ENCODE data around the gene FBXO4. TPM values are rescaled to one million over a fixed set of nuclear protein-coding genes. Genes with fewer than 3 reads are reported as not detected.

The FBXO4 gene
- polyA plus RNA-seq, 1 donor (not counting 4 experiments of a cell fraction or from before 2014, with no cell fraction given) = 5.6 TPM

- H4K20me1 ChIP-seq (ENCODE audit: control insufficient read depth, extremely low read depth, insufficient read depth, low read length) = no peaks in the 10 kb centered on the region
These were observed 37.4 kb downstream of the FBXO4 start for GRCh38 chr5:41962491-41962890.

GRCh38 chr5:41966401-41967105 is 41.5 kb downstream of the FBXO4 start:
- Histone ChIP-seq H3K4me3 (ENCODE audit: control insufficient read depth in 2 of 3, extremely low read depth in 1 of 3, insufficient read depth in 2 of 3, low read depth in 1 of 3, low read length in 3 of 3) (no peak overlapping the region), H3K9ac (ENCODE audit: control insufficient read depth, extremely low read depth, insufficient read depth, low read length) (no peak overlapping the region), H3K4me2 (ENCODE audit: control insufficient read depth, extremely low read depth, insufficient read depth, low read depth, low read length) (no peak overlapping the region), H3K27me3 (ENCODE audit: control insufficient read depth, extremely low read depth, insufficient read depth, low read length) (no peaks in the 10 kb centered on the region), H3K9me1 (ENCODE audit: control insufficient read depth, extremely low read depth, insufficient read depth, low read length) (no peaks in the 10 kb centered on the region), H3K79me2 (ENCODE audit: control insufficient read depth, insufficient read depth, low read length) (no peaks in the 10 kb centered on the region), H4K20me1 (ENCODE audit: control insufficient read depth, extremely low read depth, insufficient read depth, low read length) (no peaks in the 10 kb centered on the region), H3K9me3 (ENCODE audit: control insufficient read depth, low read depth, low read length) (no peaks in the 10 kb centered on the region), H3K36me3 (ENCODE audit: control insufficient read depth in 2 of 2, extremely low read depth in 1 of 2, insufficient read depth in 2 of 2, low read length in 2 of 2) (no peaks in the 10 kb centered on the region), H3K4me1 (ENCODE audit: control insufficient read depth, extremely low read depth, insufficient read depth, low read length) (no peaks in the 10 kb centered on the region), H3K27ac (ENCODE audit: control insufficient read depth, insufficient read depth, low read length) (no peak overlapping the region), H2AFZ (ENCODE audit: control insufficient read depth, low read length) (no peak overlapping the region)
- no peak for TF ChIP-seq CTCF (optimal IDR thresholded peaks at IDR 0.05 in 1 of 3, IDR thresholded peaks at IDR 0.05 in 1 of 3, conservative IDR thresholded peaks at IDR 0.05 in 1 of 3; ENCODE audit: extremely low read depth in 1 of 3, insufficient read depth in 2 of 3, low read length in 3 of 3)
- TF ChIP-seq EZH2 (IDR thresholded peaks at IDR 0.05; ENCODE audit: low read length) = no peak
- dilution Hi-C loops (cut with MboI; ENCODE audit: extremely low pct_ligation_motif_present, low sequenced_read_pairs) = no loop called here
- no peak for DNase-seq (ENCODE audit: low read depth, low spot score)
- FAIRE-seq = no peak

More at GRCh38 chr5:41962491-41962890, 37.4 kb downstream of the FBXO4 start:
- H3K4me2 ChIP-seq (ENCODE audit: control insufficient read depth, extremely low read depth, insufficient read depth, low read depth, low read length) = no peak overlapping the region
- no peak overlapping the region for H3K9ac ChIP-seq (ENCODE audit: control insufficient read depth, extremely low read depth, insufficient read depth, low read length)
- H3K4me3 ChIP-seq (ENCODE audit: control insufficient read depth in 2 of 3, extremely low read depth in 1 of 3, insufficient read depth in 2 of 3, low read depth in 1 of 3, low read length in 3 of 3) = no peak overlapping the region
- no peak overlapping the region for H3K27ac ChIP-seq (ENCODE audit: control insufficient read depth, insufficient read depth, low read length)
- dilution Hi-C loops (cut with MboI; ENCODE audit: extremely low pct_ligation_motif_present, low sequenced_read_pairs) = no loop called here
- FAIRE-seq (no peak), DNase-seq (ENCODE audit: low read depth, low spot score) (no peak)
- no peaks in the 10 kb centered on the region for H3K9me1 ChIP-seq (ENCODE audit: control insufficient read depth, extremely low read depth, insufficient read depth, low read length)
- no peak overlapping the region for H2AFZ ChIP-seq (ENCODE audit: control insufficient read depth, low read length)
- H3K4me1 ChIP-seq (ENCODE audit: control insufficient read depth, extremely low read depth, insufficient read depth, low read length) = no peaks in the 10 kb centered on the region
- peaks cover 2% of the 10 kb centered on the region for H3K9me3 ChIP-seq (ENCODE audit: control insufficient read depth, low read depth, low read length)
- no peaks in the 10 kb centered on the region for H3K27me3 ChIP-seq (ENCODE audit: control insufficient read depth, extremely low read depth, insufficient read depth, low read length)
- H3K79me2 ChIP-seq (ENCODE audit: control insufficient read depth, insufficient read depth, low read length) = no peaks in the 10 kb centered on the region
- H3K36me3 ChIP-seq (ENCODE audit: control insufficient read depth in 2 of 2, extremely low read depth in 1 of 2, insufficient read depth in 2 of 2, low read length in 2 of 2) = no peaks in the 10 kb centered on the region
- TF ChIP-seq EZH2 (IDR thresholded peaks at IDR 0.05; ENCODE audit: low read length) (no peak), CTCF (optimal IDR thresholded peaks at IDR 0.05 in 1 of 3, IDR thresholded peaks at IDR 0.05 in 1 of 3, conservative IDR thresholded peaks at IDR 0.05 in 1 of 3; ENCODE audit: extremely low read depth in 1 of 3, insufficient read depth in 2 of 3, low read length in 3 of 3) (no peak)
